Testis (tissue), 2 donors: ENCODE data around the gene TBC1D16.

ENCODE experiments used
- CTCF ChIP-seq, 3 experiments: fragments of 450-650 bp in 2 of 3; fragments of 200-600 bp in 1 of 3; sonication (generic) in 1 of 3; IDR thresholded peaks; one replicate each; pipeline ENCODE4 v1.5.1; 2016 to 2019; ENCODE audit warnings: antibody characterized with exemption in 3 of 3, mild to moderate bottlenecking in 2 of 3, moderate library complexity in 1 of 3
- POLR2A ChIP-seq: fragments of 450-650 bp; IDR thresholded peaks from one replicate; pipeline ENCODE4 v1.6.1; 2017; ENCODE audit warnings: antibody characterized with exemption, mild to moderate bottlenecking, moderate library complexity

- TF ChIP-seq CTCF (IDR thresholded peaks at IDR 0.05) (no peak), POLR2A (no peak)
Measured at GRCh38 chr17:79959042-79959441, 76.6 kb downstream of the TBC1D16 start.
